ENCODE data around the gene YIF1B.
"Not testable (repeated sequence)": the region's sequence is repeated elsewhere in the genome, so short reads cannot be mapped to it uniquely, and the experiment has no call there.

YIF1B gene

GRCh38 chr19:38264486-38265212, 51.1 kb downstream of the YIF1B start, which contains the start of gene SPINT2:
Gene SPINT2 (plus strand): TSS chr19:38264573. CDS start chr19:38264893, 320 bp downstream.
- Histone ChIP-seq H3K27ac (ENCODE audit: poor library complexity, severe bottlenecking) (peak within 1 kb of the TSS; percentile 87), H3K9me3 (ENCODE audit: severe bottlenecking) (no peaks in the 10 kb centered on the region), H3K36me3 (ENCODE audit: low read depth) (no peaks in the 10 kb centered on the region; the same call in 1 of the 2 replicates), H3K27me3 (ENCODE audit: insufficient read depth, poor library complexity, severe bottlenecking) (no peaks in the 10 kb centered on the region), H3K4me3 (ENCODE audit: severe bottlenecking) (peak within 1 kb of the TSS; percentile 68), H3K4me1 (ENCODE audit: insufficient read depth, poor library complexity, severe bottlenecking) (peaks cover 26% of the 10 kb centered on the region)
- DNase-seq (ENCODE audit: low spot score) = peak; percentile 96
- peak; percentile 73 for ATAC-seq (ENCODE audit: low read depth)
- TF ChIP-seq CTCF (IDR thresholded peaks at IDR 0.05; ENCODE audit: poor library complexity, severe bottlenecking) = no peak

GRCh38 chr19:38263689-38264485, 51.9 kb downstream of the YIF1B start:
- no peak for TF ChIP-seq CTCF (IDR thresholded peaks at IDR 0.05; ENCODE audit: poor library complexity, severe bottlenecking)
- ATAC-seq (ENCODE audit: low read depth) (peak; percentile 3), DNase-seq (ENCODE audit: low spot score) (no peak)
- peak overlapping the region; percentile 87 for H3K27ac ChIP-seq (ENCODE audit: poor library complexity, severe bottlenecking)
- peaks cover 26% of the 10 kb centered on the region for H3K4me1 ChIP-seq (ENCODE audit: insufficient read depth, poor library complexity, severe bottlenecking)
- H3K9me3 ChIP-seq (ENCODE audit: severe bottlenecking) = no peaks in the 10 kb centered on the region
- no peaks in the 10 kb centered on the region for H3K27me3 ChIP-seq (ENCODE audit: insufficient read depth, poor library complexity, severe bottlenecking)
- peak overlapping the region; percentile 68 for H3K4me3 ChIP-seq (ENCODE audit: severe bottlenecking)
- H3K36me3 ChIP-seq (ENCODE audit: low read depth) = no peaks in the 10 kb centered on the region

DNA sequence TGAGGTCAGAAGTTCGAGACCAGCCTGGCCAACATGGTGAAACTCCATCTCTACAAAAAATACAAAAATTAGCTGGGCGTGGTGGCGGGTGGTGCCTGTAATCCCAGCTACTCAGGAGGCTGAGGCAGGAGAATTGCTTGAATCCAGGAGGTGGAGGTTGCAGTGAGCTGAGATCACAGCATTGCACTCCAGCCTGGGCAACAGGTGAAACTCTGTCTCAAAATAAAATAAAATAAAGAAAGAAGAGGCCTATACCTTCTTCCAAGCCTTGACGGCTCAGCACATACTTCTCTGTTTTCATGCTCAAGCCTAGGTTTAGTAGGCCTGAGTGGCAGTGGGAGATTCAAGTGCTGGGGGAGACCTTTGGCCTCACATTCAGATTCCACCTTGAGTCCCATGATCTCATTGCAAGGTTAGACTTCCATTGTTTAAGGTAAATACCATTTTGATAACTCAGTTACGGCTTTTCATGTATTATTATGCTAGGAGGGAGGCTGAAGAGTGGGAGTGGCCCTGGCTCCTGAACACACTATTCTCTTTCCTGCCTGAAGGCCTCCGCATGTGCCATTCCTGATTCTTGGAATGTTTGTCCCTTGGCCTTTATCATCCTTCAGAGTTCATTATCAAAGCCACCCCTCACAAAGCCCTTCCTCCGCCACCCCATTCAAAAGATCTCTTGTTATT, 53.0 kb downstream of the YIF1B start:
- TF ChIP-seq CTCF (IDR thresholded peaks at IDR 0.05; ENCODE audit: poor library complexity, severe bottlenecking) = no peak
- DNase-seq (ENCODE audit: low spot score) (no peak), ATAC-seq (ENCODE audit: low read depth) (peak; percentile 4; the same call in 1 of the 3 replicates)
- H3K4me3 ChIP-seq (ENCODE audit: severe bottlenecking) = no peak overlapping the region
- peaks cover 22% of the 10 kb centered on the region for H3K4me1 ChIP-seq (ENCODE audit: insufficient read depth, poor library complexity, severe bottlenecking)
- no peaks in the 10 kb centered on the region for H3K36me3 ChIP-seq (ENCODE audit: low read depth)
- no peaks in the 10 kb centered on the region for H3K9me3 ChIP-seq (ENCODE audit: severe bottlenecking)
- H3K27ac ChIP-seq (ENCODE audit: poor library complexity, severe bottlenecking) = peak overlapping the region; percentile 87
- no peaks in the 10 kb centered on the region for H3K27me3 ChIP-seq (ENCODE audit: insufficient read depth, poor library complexity, severe bottlenecking)

DNA sequence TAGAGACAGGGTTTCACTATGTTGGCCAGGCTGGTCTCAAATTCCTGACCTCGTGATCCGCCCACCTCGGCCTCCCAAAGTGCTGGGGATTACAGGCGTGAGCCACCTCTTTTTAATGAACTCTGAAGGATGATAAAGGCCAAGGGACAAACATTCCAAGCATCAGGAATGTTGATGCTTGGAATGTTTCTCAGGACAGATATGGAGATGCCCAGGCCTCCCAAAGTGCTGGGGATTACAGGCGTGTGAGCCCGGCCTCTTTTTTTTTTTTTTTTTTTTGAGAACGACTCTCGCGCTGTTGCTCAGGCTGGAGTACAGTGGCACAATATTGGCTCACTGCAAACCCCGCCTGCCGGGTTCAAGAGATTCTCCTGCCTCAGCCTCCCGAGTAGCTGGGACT, 53.8 kb downstream of the YIF1B start:
- Histone ChIP-seq H3K4me1 (ENCODE audit: insufficient read depth, poor library complexity, severe bottlenecking) (peaks cover 16% of the 10 kb centered on the region), H3K27ac (ENCODE audit: poor library complexity, severe bottlenecking) (peak overlapping the region; percentile 87)
- not testable (repeated sequence) for H3K9me3 ChIP-seq (ENCODE audit: severe bottlenecking); DNase-seq (ENCODE audit: low spot score); H3K36me3 ChIP-seq (ENCODE audit: low read depth); ATAC-seq (ENCODE audit: low read depth); H3K27me3 ChIP-seq (ENCODE audit: insufficient read depth, poor library complexity, severe bottlenecking); H3K4me3 ChIP-seq (ENCODE audit: severe bottlenecking)

GRCh38 chr19:38255383-38256014, 60.2 kb downstream of the YIF1B start:
- ATAC-seq (ENCODE audit: low read depth) (no peak), DNase-seq (ENCODE audit: low spot score) (no peak)
- Histone ChIP-seq H3K4me3 (ENCODE audit: severe bottlenecking) (no peak overlapping the region), H3K27me3 (ENCODE audit: insufficient read depth, poor library complexity, severe bottlenecking) (no peaks in the 10 kb centered on the region), H3K27ac (ENCODE audit: poor library complexity, severe bottlenecking) (no peak overlapping the region), H3K9me3 (ENCODE audit: severe bottlenecking) (no peaks in the 10 kb centered on the region), H3K36me3 (ENCODE audit: low read depth) (no peaks in the 10 kb centered on the region), H3K4me1 (ENCODE audit: insufficient read depth, poor library complexity, severe bottlenecking) (peaks cover 10% of the 10 kb centered on the region)
- no peak for TF ChIP-seq CTCF (IDR thresholded peaks at IDR 0.05; ENCODE audit: poor library complexity, severe bottlenecking)

All from RWPE2 (cell line).